NCI-H146 treated with DMSO at 0.1 percent for 48 hours (cell line): ENCODE measurements around the gene INTS6.

Experiments used
- DNase-seq: peaks from one replicate; lab custom pipeline; 2025; ENCODE audit not compliant: unreplicated experiment; lab: John Stamatoyannopoulos, UW

Gene INTS6

DNA sequence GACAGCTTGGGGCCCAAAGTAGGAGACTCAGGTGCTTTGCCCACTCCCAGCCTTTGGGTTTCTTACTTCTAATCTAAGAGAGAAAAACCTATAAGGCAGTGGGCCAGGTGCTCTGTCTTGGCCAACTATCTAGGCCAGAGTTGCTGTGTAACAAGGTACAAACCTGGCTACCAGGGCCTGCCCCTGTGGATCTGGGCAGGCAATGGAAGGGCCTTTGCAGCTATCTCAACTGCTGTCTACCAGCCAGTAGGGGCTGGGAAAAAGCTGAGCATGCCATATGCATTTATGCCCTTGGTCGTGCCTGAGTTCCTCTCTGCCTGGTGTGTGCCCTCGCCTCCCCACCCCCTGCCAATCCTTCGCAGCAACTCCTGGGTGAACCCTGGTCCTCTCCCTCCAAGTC is 130.0 kb downstream of the INTS6 start:
- no peak for DNase-seq

DNA sequence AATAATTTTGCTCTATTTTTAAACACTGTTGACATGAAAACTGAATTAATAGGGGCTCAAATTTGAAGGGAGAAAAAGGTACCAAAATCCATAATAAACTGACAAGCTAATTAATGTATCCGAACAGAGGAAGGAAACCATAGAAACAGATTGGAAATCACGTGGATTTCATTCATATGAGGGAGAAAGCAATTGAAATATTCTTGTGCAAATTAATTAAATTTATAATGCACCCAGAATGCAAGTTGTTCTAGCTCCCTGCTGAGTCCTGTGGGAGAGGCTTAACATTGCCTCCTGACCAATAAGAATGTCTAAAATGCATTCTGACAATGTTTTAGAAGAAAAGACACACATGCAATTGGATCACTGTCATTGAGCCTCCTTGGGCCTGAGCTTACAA is 131.0 kb downstream of the INTS6 start:
- DNase-seq = no peak

DNA sequence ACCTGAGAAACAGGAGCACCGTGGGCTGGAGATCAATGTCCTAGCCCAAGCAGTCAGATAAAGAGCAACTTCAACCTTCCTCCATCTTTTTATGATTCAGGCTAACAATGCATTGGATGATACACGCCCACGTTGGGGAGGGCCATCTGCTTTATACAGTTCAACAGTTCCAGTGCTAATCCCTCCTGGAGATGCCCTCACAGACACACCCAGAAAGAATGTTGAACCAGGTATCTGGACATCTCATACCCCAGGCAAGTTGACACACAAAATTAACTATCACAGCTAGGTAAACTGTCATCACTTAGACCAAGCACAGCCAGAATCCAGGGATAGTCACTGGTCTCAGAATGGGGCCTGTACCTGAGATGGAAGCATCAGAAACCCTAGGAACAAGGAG is 134.0 kb downstream of the INTS6 start:
- DNase-seq = no peak

DNA sequence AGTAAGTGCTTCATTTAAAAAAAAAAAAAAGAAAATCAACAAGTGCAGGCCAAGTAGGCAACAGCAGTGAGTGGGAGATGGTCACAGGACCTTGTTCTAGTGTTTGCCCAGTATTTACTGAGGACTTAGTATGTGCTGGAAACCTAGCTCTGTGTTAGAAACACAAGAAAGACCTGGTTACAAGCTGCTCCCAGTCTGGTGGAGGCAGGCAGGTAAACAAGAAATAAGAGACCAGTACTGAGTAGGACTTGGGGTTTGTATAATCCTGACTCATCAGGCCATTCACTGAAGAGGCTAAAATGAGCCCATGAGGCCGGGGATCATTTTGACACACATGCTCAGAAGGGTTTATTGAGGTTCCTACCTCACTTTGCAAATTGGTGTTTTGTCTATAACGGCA is 134.8 kb downstream of the INTS6 start:
- DNase-seq = no peak

DNA sequence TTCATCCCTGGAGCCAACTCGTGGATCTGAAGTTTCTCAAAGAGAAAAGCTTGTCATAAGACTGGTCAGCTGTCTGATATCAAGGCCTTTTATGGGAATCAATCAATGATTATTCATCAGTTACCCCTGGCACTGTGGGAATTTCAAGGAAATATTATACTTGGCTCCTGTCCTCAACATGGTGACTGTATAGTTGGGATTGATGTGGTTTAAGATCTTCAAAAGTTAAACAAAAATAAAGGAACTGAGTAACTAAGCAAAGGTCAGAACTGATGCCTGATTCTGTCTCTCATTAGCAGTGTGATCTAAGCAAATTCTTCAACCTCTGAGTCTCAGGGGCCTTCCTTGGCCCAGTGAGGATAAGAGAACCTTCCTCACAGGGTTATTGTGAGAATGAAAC is 135.6 kb downstream of the INTS6 start:
- no peak for DNase-seq

DNA sequence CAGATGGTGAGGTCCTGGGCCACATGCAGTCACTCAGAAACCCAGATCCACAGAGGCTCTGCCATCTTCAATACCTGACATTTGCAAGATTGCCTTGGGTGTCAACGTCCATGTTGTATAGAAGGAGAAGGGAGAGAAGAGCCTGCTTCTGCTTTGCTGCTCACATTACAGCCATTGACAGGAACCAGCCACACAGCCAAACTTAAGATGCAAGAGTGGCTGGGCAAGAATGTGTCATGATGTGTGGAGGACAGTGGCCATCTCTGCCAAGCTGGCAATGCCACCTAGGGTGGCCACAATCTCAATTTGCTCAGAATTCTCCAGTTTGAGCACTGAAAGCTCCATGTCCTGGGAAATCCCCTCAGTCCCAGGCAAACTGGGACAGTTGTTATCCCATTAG is 139.2 kb downstream of the INTS6 start:
- no peak for DNase-seq

DNA sequence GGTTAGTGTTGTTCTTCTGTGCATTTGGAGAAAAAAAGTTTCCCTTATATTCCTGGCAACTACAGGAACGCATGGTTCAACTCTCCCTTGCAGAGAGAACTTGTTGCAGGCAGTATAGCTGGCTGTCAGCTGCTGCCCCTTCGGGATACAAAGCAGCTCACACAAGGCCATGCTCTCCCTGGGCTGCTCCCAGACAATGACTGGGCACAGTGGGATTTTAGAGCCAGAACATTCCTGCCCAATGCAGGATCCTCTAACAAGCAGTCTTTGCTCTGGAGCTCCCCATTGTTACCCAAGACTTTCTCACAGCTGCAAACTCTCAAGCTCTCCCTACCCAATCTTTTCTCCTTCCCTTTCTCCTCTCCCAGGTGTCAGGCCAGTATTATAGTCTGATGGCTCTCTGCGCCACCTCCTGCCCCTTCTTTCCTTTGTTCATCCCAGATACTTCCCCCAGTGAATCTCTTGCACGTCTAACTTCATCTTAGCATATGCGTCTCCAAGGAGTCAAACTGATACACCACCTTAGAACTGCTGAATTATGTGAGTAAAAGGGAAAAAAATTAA is 140.8 kb downstream of the INTS6 start:
- no peak for DNase-seq
